ENCODE measurements around the gene GPR65. TPM values are rescaled to one million over a fixed set of nuclear protein-coding genes. Genes with fewer than 3 reads are reported as not detected.

GPR65 gene
- total and polyA plus RNA-seq, 7 experiments from 2014 or later: 7.6 to 18.6 (median 10.0) TPM

GRCh38 chr14:88005978-88006851 lies 1.3 kb downstream of the GPR65 start:
- Histone ChIP-seq H3K4me3 (ENCODE audit: low read length) (peak overlapping the region; percentile 66), H3K27me3 (ENCODE audit: control insufficient read depth in 2 of 2, insufficient read depth in 2 of 2, low read length in 2 of 2) (no peaks in the 10 kb centered on the region), H3K36me3 (ENCODE audit: control insufficient read depth in 2 of 3, insufficient read depth in 3 of 3, low read length in 3 of 3) (peaks cover 0 to 5% (median 0%) of the 10 kb centered on the region in 3 experiments), H3K27ac (ENCODE audit: low read depth, low read length) (peak overlapping the region; percentile 81), H3K4me1 (ENCODE audit: control insufficient read depth in 2 of 2, insufficient read depth in 2 of 2, low read length in 2 of 2) (peaks cover 24 to 32% of the 10 kb centered on the region in 2 donors), H3K9me3 (ENCODE audit: control insufficient read depth in 2 of 3, low read length in 3 of 3) (no peaks in the 10 kb centered on the region)
- intact Hi-C loops (cut with micrococcal nuclease): loop anchor here (1.0 to 10.0 kb wide), 13 partner anchors 8 to 1429 kb away; partner anchors contain the start of genes GALC (in 2 of the 2), SPATA7 (in 2 of the 2), ZC3H14 (in 2 of the 2) and EML5 (in 1 of the 2)
- ChIA-PET CTCF (interaction anchor here (1.6 to 3.7 kb wide), 2 partner anchors 11 kb away, joined by 4 to 19 read pairs; no protein-coding TSS in a partner anchor), POLR2A (interaction anchor here (0.6 to 6.2 kb wide), 11 partner anchors 9 to 380 kb away, joined by 3 to 122 read pairs (median 4); partner anchors contain the start of gene GALC)
- ATAC-seq (peak; percentile 94), DNase-seq (peak in 8 of 9 donors; percentile 55 to 90 (median 84))
- peaks cover 55 to 82% (median 72%) of the 10 kb centered on the region in 7 donors for H3K4me1 Mint-ChIP-seq
- H3K4me3 Mint-ChIP-seq: peak overlapping the region; percentile 80 to 96 (median 90)
- H3K27ac Mint-ChIP-seq: peak overlapping the region; percentile 89 to 98 (median 96)
- peaks cover 3 to 43% (median 9%) of the 10 kb centered on the region in 5 donors for H3K36me3 Mint-ChIP-seq
- H3K27me3 Mint-ChIP-seq: no peaks in the 10 kb centered on the region
- peaks cover 0 to 2% (median 0%) of the 10 kb centered on the region in 11 donors for H3K9me3 Mint-ChIP-seq

- intact Hi-C loops (cut with micrococcal nuclease): loop anchor here (1.0 to 10.0 kb wide), 9 partner anchors 12 to 1427 kb away; partner anchors contain the start of genes SPATA7 (in 2 of the 2), ZC3H14 (in 2 of the 2) and EML5 (in 1 of the 2)
- Histone ChIP-seq H3K36me3 (ENCODE audit: control insufficient read depth in 2 of 3, insufficient read depth in 3 of 3, low read length in 3 of 3) (peaks cover 0 to 6% (median 0%) of the 10 kb centered on the region in 3 experiments), H3K27ac (ENCODE audit: low read depth, low read length) (peak overlapping the region; percentile 32), H3K27me3 (ENCODE audit: control insufficient read depth in 2 of 2, insufficient read depth in 2 of 2, low read length in 2 of 2) (no peaks in the 10 kb centered on the region), H3K4me3 (ENCODE audit: low read length) (no peak overlapping the region), H3K4me1 (ENCODE audit: control insufficient read depth in 2 of 2, insufficient read depth in 2 of 2, low read length in 2 of 2) (peaks cover 24 to 38% of the 10 kb centered on the region in 2 donors), H3K9me3 (ENCODE audit: control insufficient read depth in 2 of 3, low read length in 3 of 3) (no peaks in the 10 kb centered on the region)
- CTCF ChIA-PET: interaction anchor here (3.7 kb wide), 1 partner anchor 13 kb away, joined by 19 read pairs; no protein-coding TSS in a partner anchor
- Mint-ChIP-seq H3K27me3 (no peaks in the 10 kb centered on the region), H3K9me3 (peaks cover 0 to 1% (median 0%) of the 10 kb centered on the region in 11 donors), H3K27ac (peak overlapping the region; percentile 43 to 98 (median 90)), H3K36me3 (peaks cover 7 to 43% (median 18%) of the 10 kb centered on the region in 5 donors), H3K4me3 (peak overlapping the region; percentile 12 to 91 (median 83)), H3K4me1 (peaks cover 58 to 87% (median 76%) of the 10 kb centered on the region in 7 donors)
- POLR2A ChIA-PET: interaction anchor here (3.8 to 6.2 kb wide), 2 partner anchors 13 to 19 kb away, joined by 24 to 122 read pairs; partner anchors contain the start of gene GALC
- no peak for ATAC-seq
- DNase-seq: no peak
Observed at GRCh38 chr14:88007608-88008007, 2.7 kb downstream of the GPR65 start.

GRCh38 chr14:88008039-88008742 lies 3.3 kb downstream of the GPR65 start:
- ATAC-seq (no peak), DNase-seq (no peak)
- Mint-ChIP-seq H3K27me3 (no peaks in the 10 kb centered on the region), H3K27ac (peak overlapping the region; percentile 16 to 98 (median 90)), H3K36me3 (peaks cover 7 to 42% (median 18%) of the 10 kb centered on the region in 5 donors), H3K4me3 (peak overlapping the region; percentile 14 to 89 (median 80)), H3K9me3 (peaks cover 0 to 1% (median 0%) of the 10 kb centered on the region in 11 donors), H3K4me1 (peaks cover 58 to 86% (median 75%) of the 10 kb centered on the region in 7 donors)
- CTCF ChIA-PET: no interaction called here
- Histone ChIP-seq H3K27me3 (ENCODE audit: control insufficient read depth in 2 of 2, insufficient read depth in 2 of 2, low read length in 2 of 2) (no peaks in the 10 kb centered on the region), H3K27ac (ENCODE audit: low read depth, low read length) (peak overlapping the region; percentile 32), H3K9me3 (ENCODE audit: control insufficient read depth in 2 of 3, low read length in 3 of 3) (no peaks in the 10 kb centered on the region), H3K36me3 (ENCODE audit: control insufficient read depth in 2 of 3, insufficient read depth in 3 of 3, low read length in 3 of 3) (peaks cover 0 to 6% (median 0%) of the 10 kb centered on the region in 3 experiments), H3K4me1 (ENCODE audit: control insufficient read depth in 2 of 2, insufficient read depth in 2 of 2, low read length in 2 of 2) (peaks cover 24 to 40% of the 10 kb centered on the region in 2 donors), H3K4me3 (ENCODE audit: low read length) (peak overlapping the region; percentile 14)
- POLR2A ChIA-PET: interaction anchor here (1.5 to 2.4 kb wide), 2 partner anchors 13 to 15 kb away, joined by 5 to 9 read pairs; partner anchors contain the start of gene GALC
- intact Hi-C loops (cut with micrococcal nuclease): loop anchor here (1.0 to 10.0 kb wide), 8 partner anchors 11 to 1427 kb away; partner anchors contain the start of genes ZC3H14 (in 2 of the 2), EML5 (in 1 of the 2) and SPATA7 (in 1 of the 2)

GRCh38 chr14:88009486-88009885 lies 4.6 kb downstream of the GPR65 start:
- H3K4me3 Mint-ChIP-seq: peak overlapping the region in 9 of 10 donors; percentile 18 to 89 (median 74)
- POLR2A ChIA-PET: interaction anchor here (1.5 to 2.4 kb wide), 3 partner anchors 14 to 57 kb away, joined by 5 to 9 read pairs (median 6); partner anchors contain the start of gene GALC

GRCh38 chr14:88010331-88010730 lies 5.4 kb downstream of the GPR65 start:
- ATAC-seq: no peak
- H3K9me3 ChIP-seq (ENCODE audit: control insufficient read depth in 2 of 3, low read length in 3 of 3): no peaks in the 10 kb centered on the region
- H3K27ac ChIP-seq (ENCODE audit: low read depth, low read length): no peak overlapping the region
- Mint-ChIP-seq H3K27me3 (no peaks in the 10 kb centered on the region), H3K36me3 (peaks cover 7 to 44% (median 18%) of the 10 kb centered on the region in 5 donors), H3K4me3 (peak overlapping the region in 8 of 10 donors; percentile 5 to 82 (median 27)), H3K9me3 (peaks cover 0 to 1% (median 0%) of the 10 kb centered on the region in 11 donors), H3K4me1 (peaks cover 60 to 82% (median 75%) of the 10 kb centered on the region in 7 donors), H3K27ac (peak overlapping the region in 7 of 9 donors; percentile 43 to 90 (median 56))
- intact Hi-C loops (cut with micrococcal nuclease): no loop called here
- CTCF ChIA-PET: no interaction called here
- DNase-seq: no peak
- H3K27me3 ChIP-seq (ENCODE audit: control insufficient read depth in 2 of 2, insufficient read depth in 2 of 2, low read length in 2 of 2): no peaks in the 10 kb centered on the region
- H3K4me3 ChIP-seq (ENCODE audit: low read length): no peak overlapping the region
- POLR2A ChIA-PET: interaction anchor here (2.4 kb wide), 1 partner anchor 17 kb away, joined by 9 read pairs; the partner anchor contains the start of gene GALC
- H3K36me3 ChIP-seq (ENCODE audit: control insufficient read depth in 2 of 3, insufficient read depth in 3 of 3, low read length in 3 of 3): peaks cover 0 to 6% (median 0%) of the 10 kb centered on the region in 3 experiments
- H3K4me1 ChIP-seq (ENCODE audit: control insufficient read depth in 2 of 2, insufficient read depth in 2 of 2, low read length in 2 of 2): peaks cover 24 to 40% of the 10 kb centered on the region in 2 donors

More at GRCh38 chr14:88009486-88009885, 4.6 kb downstream of the GPR65 start:
- no peaks in the 10 kb centered on the region for H3K27me3 Mint-ChIP-seq
- DNase-seq (no peak), ATAC-seq (no peak)
- Histone ChIP-seq H3K4me3 (ENCODE audit: low read length) (no peak overlapping the region), H3K4me1 (ENCODE audit: control insufficient read depth in 2 of 2, insufficient read depth in 2 of 2, low read length in 2 of 2) (peaks cover 24 to 40% of the 10 kb centered on the region in 2 donors), H3K9me3 (ENCODE audit: control insufficient read depth in 2 of 3, low read length in 3 of 3) (no peaks in the 10 kb centered on the region), H3K36me3 (ENCODE audit: control insufficient read depth in 2 of 3, insufficient read depth in 3 of 3, low read length in 3 of 3) (peaks cover 0 to 6% (median 0%) of the 10 kb centered on the region in 3 experiments), H3K27ac (ENCODE audit: low read depth, low read length) (peak overlapping the region; percentile 41), H3K27me3 (ENCODE audit: control insufficient read depth in 2 of 2, insufficient read depth in 2 of 2, low read length in 2 of 2) (no peaks in the 10 kb centered on the region)
- intact Hi-C loops (cut with micrococcal nuclease): loop anchor here (5.0 to 10.0 kb wide), 7 partner anchors 33 to 1425 kb away; partner anchors contain the start of genes ZC3H14 (in 2 of the 2), EML5 (in 1 of the 2) and SPATA7 (in 1 of the 2)
- H3K36me3 Mint-ChIP-seq: peaks cover 7 to 45% (median 18%) of the 10 kb centered on the region in 5 donors
- H3K27ac Mint-ChIP-seq: peak overlapping the region in 8 of 9 donors; percentile 15 to 98 (median 88)
- peaks cover 64 to 89% (median 81%) of the 10 kb centered on the region in 7 donors for H3K4me1 Mint-ChIP-seq
- CTCF ChIA-PET: no interaction called here
- H3K9me3 Mint-ChIP-seq: peaks cover 0 to 1% (median 0%) of the 10 kb centered on the region in 11 donors

All from naive thymus-derived CD4-positive, alpha-beta T cell (primary cell).